Prostate gland (tissue), 2 donors: ENCODE data around the gene TMEM39A. TPM values are rescaled to one million over a fixed set of nuclear protein-coding genes. Genes with fewer than 3 reads are reported as not detected.

ENCODE experiments used
- DNase-seq: peaks from one replicate; pipeline ENCODE4 v3.0.0-alpha.2; 2019; ENCODE audit warnings: low spot score
- H3K27ac ChIP-seq, 2 donors: fragments of 200-600 bp; sonication (generic); 2 replicates each; pipeline ENCODE4 v1.5.1; 2017 to 2019
- H3K27me3 ChIP-seq: fragments of 200-600 bp; sonication (generic); replicated peaks from 2 replicates; pipeline ENCODE4 v1.5.1; 2019; ENCODE audit not compliant: insufficient read depth
- H3K36me3 ChIP-seq, 2 donors: fragments of 200-600 bp; sonication (generic); 1 replicate in 1 of 2; 2 replicates in 1 of 2; pipeline versions ENCODE4 v1.5.1 to v1.8.1; 2017 to 2019
- H3K4me1 ChIP-seq: fragments of 200-600 bp; sonication (generic); replicated peaks from 2 replicates; pipeline ENCODE4 v1.5.1; 2019
- H3K4me3 ChIP-seq, 2 donors: fragments of 200-600 bp; sonication (generic); 2 replicates each; pipeline ENCODE4 v1.5.1; 2017 to 2019
- H3K9me3 ChIP-seq: fragments of 200-600 bp; sonication (generic); 2 replicates; pipeline ENCODE4 v1.5.1; 2017
- CTCF ChIP-seq, 4 experiments: fragments of 200-600 bp in 2 of 4; fragments of 450-650 bp in 2 of 4; sonication (generic) in 2 of 4; IDR thresholded peaks; 1 replicate in 3 of 4; 2 replicates in 1 of 4; pipeline ENCODE4 v1.5.1; 2016 to 2019; ENCODE audit warnings: antibody characterized with exemption in 4 of 4, mild to moderate bottlenecking in 2 of 4, moderate library complexity in 2 of 4
- POLR2A ChIP-seq: fragments of 450-650 bp; IDR thresholded peaks from one replicate; pipeline ENCODE4 v1.6.1; 2016; ENCODE audit warnings: antibody characterized with exemption, mild to moderate bottlenecking
- POLR2AphosphoS5 ChIP-seq: sonication (generic); formaldehyde crosslinking; IDR thresholded peaks from one replicate; pipeline ENCODE4 v1.6.1; 2017; ENCODE audit warnings: antibody characterized with exemption
- WGBS: methylation state at CpG from one replicate; pipeline ENCODE4 v1.1.5; 2018; 5-methylcytosine and 5-hydroxymethylcytosine counted together
- intact Hi-C: fragments of 100-400 bp; cut with DNase I; formaldehyde crosslinking; loops from one replicate; pipeline ENCODE4 v1.14.2; 2022
- total RNA-seq, 2 donors: library from RNA; depleted of rRNA; stranded (reverse); fragments of >200 nt; gene quantifications; one replicate each; pipeline ENCODE4 v1.1.0, GENCODE V29; 2016

The TMEM39A gene
- total RNA-seq, 2 donors from 2014 or later, result 20.6 to 72.0 TPM

- Histone ChIP-seq H3K27ac (no peak overlapping the region), H3K4me1 (no peaks in the 10 kb centered on the region)
- no peak for DNase-seq
Observed at GRCh38 chr3:119506631-119507030, 43.2 kb upstream of the TMEM39A start.

GRCh38 chr3:119500901-119501300 is 37.5 kb upstream of the TMEM39A start:
- WGBS, result 45% methylated on average over 2 of the region's 2 CpGs
- Histone ChIP-seq H3K36me3 (peaks cover 0 to 5% of the 10 kb centered on the region in 2 donors), H3K4me1 (no peaks in the 10 kb centered on the region), H3K27ac (no peak overlapping the region), H3K27me3 (no peaks in the 10 kb centered on the region), H3K9me3 (no peaks in the 10 kb centered on the region), H3K4me3 (no peak overlapping the region)
- TF ChIP-seq CTCF (IDR thresholded peaks at IDR 0.05) (no peak), POLR2A (no peak), POLR2AphosphoS5 (no peak)
- DNase-seq, result no peak
- intact Hi-C loops, result no loop called here

More at GRCh38 chr3:119506631-119507030, 43.2 kb upstream of the TMEM39A start:
- H3K9me3 ChIP-seq, result no peaks in the 10 kb centered on the region
- peaks cover 0 to 5% of the 10 kb centered on the region in 2 donors for H3K36me3 ChIP-seq
- no peaks in the 10 kb centered on the region for H3K27me3 ChIP-seq
- WGBS, result 85% methylated on average over 4 of the region's 4 CpGs
- intact Hi-C loops, result no loop called here
- TF ChIP-seq POLR2AphosphoS5 (no peak), CTCF (IDR thresholded peaks at IDR 0.05) (no peak), POLR2A (no peak)
- H3K4me3 ChIP-seq, result no peak overlapping the region

GRCh38 chr3:119500265-119500664 is 36.9 kb upstream of the TMEM39A start:
- no peak for DNase-seq
- Histone ChIP-seq H3K27me3 (no peaks in the 10 kb centered on the region), H3K27ac (no peak overlapping the region), H3K4me1 (no peaks in the 10 kb centered on the region), H3K36me3 (peaks cover 0 to 1% of the 10 kb centered on the region in 2 donors), H3K9me3 (no peaks in the 10 kb centered on the region), H3K4me3 (no peak overlapping the region)
- WGBS, result 73% methylated on average over 4 of the region's 4 CpGs
- TF ChIP-seq POLR2A (no peak), POLR2AphosphoS5 (no peak), CTCF (IDR thresholded peaks at IDR 0.05) (no peak)
- intact Hi-C loops, result no loop called here

- Histone ChIP-seq H3K4me3 (peak within 1 kb of the TSS; percentile 89 to 93), H3K27ac (peak within 1 kb of the TSS; percentile 84 to 94), H3K4me1 (no peaks in the 10 kb centered on the region), H3K36me3 (no peaks in the 10 kb centered on the region), H3K9me3 (no peaks in the 10 kb centered on the region), H3K27me3 (no peaks in the 10 kb centered on the region)
- TF ChIP-seq POLR2A (peak; percentile 64), CTCF (IDR thresholded peaks at IDR 0.05) (no peak), POLR2AphosphoS5 (peak; percentile 95)
- WGBS, result under 1% methylated on average over 45 of the region's 58 CpGs
- DNase-seq, result peak; percentile 97
- intact Hi-C loops, result loop anchor here (10.0 kb wide), 1 partner anchor 176 kb away; the partner anchor contains the start of gene COX17
Observed at GRCh38 chr3:119498186-119499011, 35.0 kb upstream of the TMEM39A start, which contains the start of gene TIMMDC1. TIMMDC1 (plus strand) TSS chr3:119498547; CDS start chr3:119498734, 187 bp downstream.
